Astrocyte of the spinal cord (primary cell): ENCODE measurements around the gene SLC18A3.

ENCODE experiments used
- DNase-seq: peaks from one replicate; pipeline ENCODE4 v3.0.0; 2011; ENCODE audit warnings: low read depth, low spot score
- H3K4me3 ChIP-seq: 2 replicates; pipeline ENCODE4 v1.5.1; 2011; ENCODE audit warnings: low read depth, mild to moderate bottlenecking, low read length, moderate library complexity
- in situ Hi-C: cut with HindIII; loops from 2 replicates; pipeline ENCODE4 v1.10.0; 2017; ENCODE audit warnings: low sequenced_read_pairs
- TF ChIP-seq, protein P1 (sequence below): IDR thresholded peaks from 2 replicates; pipeline ENCODE4 v1.5.1; 2012; ENCODE audit warnings: low read depth, mild to moderate bottlenecking, low read length, inconsistent platforms

Gene SLC18A3

DNA sequence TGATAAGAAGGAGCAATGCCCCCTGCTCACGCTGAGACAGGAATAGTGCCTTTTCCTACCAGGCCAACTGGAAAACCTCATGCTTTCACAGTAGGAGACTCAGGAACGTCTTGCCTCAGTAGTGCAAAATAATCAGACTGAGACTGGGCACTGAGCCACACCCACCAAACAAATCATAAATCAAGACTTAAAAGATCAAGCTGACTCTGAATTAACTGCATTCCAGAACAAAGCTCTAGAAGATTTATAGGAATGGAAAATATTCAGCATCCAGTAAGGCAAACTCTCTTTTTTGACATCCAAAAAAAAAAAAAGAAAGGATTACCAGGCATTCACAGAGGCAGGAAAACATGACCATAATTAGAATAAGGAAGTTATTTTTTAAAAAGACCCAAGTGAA is 30.5 kb upstream of the SLC18A3 start:
- no peak for DNase-seq
- TF ChIP-seq, protein P1, sequence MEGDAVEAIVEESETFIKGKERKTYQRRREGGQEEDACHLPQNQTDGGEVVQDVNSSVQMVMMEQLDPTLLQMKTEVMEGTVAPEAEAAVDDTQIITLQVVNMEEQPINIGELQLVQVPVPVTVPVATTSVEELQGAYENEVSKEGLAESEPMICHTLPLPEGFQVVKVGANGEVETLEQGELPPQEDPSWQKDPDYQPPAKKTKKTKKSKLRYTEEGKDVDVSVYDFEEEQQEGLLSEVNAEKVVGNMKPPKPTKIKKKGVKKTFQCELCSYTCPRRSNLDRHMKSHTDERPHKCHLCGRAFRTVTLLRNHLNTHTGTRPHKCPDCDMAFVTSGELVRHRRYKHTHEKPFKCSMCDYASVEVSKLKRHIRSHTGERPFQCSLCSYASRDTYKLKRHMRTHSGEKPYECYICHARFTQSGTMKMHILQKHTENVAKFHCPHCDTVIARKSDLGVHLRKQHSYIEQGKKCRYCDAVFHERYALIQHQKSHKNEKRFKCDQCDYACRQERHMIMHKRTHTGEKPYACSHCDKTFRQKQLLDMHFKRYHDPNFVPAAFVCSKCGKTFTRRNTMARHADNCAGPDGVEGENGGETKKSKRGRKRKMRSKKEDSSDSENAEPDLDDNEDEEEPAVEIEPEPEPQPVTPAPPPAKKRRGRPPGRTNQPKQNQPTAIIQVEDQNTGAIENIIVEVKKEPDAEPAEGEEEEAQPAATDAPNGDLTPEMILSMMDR, result no peak
- H3K4me3 ChIP-seq, result no peak overlapping the region
- in situ Hi-C loops, result no loop called here

DNA sequence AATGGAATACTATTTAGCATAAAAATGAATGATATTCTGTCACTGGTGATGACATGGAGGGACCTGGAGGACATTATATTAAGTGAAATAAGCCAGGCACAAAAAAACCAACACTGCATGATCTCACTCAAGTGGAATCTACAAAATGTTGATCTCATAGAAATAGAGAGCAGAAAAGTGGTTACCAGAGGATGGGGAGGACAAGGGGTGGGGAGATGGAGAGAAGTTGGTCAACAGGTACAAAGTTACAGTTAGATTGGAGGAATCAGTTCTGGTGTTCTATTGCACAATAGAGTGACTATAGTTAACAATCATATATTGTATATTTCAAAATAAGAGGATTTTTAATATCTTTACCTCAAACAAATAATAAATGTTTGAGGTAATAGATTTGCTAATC is 24.7 kb upstream of the SLC18A3 start:
- H3K4me3 ChIP-seq, result no peak overlapping the region
- TF ChIP-seq, protein P1, result no peak
- in situ Hi-C loops, result no loop called here
- DNase-seq, result no peak

DNA sequence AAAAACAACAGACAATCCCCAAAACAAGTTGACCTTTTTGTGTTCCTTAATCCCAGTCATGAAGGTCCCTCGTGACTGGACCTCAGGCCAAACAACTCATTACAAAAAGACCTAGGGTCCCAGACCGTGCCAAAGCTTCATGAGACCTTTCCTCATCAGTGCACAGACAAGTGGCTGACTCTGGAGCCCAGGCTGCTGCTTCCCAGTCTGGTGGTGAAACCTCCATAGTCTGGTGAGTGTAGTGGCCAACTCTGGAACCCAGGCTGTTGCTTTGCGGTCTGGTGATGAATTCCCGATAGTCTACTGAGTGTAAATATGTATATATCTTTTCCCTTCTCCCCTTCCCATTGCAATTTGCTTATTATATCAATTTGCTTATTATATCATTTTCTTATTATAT is 22.1 kb upstream of the SLC18A3 start:
- no peak for DNase-seq
- no peak overlapping the region for H3K4me3 ChIP-seq
- in situ Hi-C loops, result no loop called here
- TF ChIP-seq, protein P1, result no peak

DNA sequence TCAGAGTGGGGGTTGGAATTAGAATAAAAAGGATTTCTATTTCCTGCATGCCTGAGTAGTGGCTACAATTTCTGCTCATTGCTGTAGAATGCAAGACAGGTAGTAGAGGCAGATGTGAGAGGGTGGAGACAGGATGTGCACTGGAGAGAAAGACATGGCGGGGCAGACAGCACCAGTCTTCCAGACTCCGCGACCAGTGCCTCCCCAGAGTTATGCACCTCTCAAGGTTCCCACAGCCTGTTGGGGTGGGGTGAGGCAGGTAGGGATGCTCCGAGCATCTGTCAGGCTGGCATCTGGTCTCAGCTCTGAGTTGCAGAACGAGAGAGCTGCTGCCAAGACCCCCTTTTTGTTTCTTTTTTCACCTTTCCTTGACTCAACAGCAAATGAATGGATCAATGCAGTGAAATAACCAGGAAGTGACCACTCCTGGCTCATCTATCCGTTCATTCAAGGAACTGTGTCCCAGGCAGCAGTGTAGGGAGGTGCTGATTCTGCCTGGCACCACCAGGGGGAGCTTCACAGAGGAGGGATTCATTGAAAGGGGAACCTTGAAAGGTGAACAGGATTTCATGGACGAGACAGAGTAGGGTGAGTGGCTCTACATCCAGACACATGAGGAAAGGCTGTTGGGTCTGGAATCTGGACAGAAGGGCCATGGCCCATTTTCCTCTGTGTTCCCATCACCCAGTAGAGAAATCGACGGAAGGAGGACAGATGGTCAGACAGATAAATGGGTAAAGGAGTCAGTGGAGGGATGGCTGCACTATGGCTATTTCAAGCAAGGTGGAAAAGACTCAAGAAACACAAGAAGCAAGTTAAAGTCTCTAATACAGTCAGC is 17.2 kb upstream of the SLC18A3 start:
- in situ Hi-C loops, result no loop called here
- TF ChIP-seq, protein P1, result peak; percentile 99
- no peak overlapping the region for H3K4me3 ChIP-seq
- peak; percentile 49 for DNase-seq

DNA sequence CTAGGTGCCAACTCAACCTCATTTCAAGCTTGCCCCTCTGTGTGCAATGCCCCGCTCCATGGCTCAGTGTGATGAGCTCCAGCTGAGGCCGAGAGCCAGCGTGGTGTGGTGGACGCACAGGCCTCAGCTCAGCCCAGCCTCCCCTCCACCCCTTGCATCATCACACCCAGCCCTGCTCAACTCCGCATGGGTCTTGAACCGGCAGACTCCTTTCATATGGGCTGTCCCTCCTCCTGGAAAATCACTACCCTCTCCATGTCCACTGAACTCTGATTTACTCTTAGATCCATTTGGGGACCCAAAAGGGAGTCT is 16.6 kb upstream of the SLC18A3 start:
- no peak overlapping the region for H3K4me3 ChIP-seq
- in situ Hi-C loops, result no loop called here
- TF ChIP-seq, protein P1, result no peak
- no peak for DNase-seq

DNA sequence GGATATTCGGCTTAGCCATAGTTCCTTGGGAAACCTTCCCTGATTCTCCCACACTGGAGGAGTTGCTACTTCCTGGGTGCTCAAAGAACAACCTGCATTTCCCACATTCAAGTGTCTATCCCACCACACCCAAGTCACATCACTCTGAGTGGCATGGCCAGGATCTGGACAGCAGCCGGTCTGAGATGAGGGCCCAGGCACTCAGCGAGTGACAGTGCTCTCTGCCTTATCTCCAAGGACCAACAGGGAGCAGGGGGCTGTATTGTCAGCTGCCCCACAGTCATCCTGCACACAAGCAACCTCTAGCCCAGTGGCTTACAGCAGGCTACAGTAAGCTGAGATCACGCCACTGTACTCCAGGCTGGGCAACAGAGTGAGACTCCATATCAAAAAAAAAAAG is 16.1 kb upstream of the SLC18A3 start:
- TF ChIP-seq, protein P1, result no peak
- H3K4me3 ChIP-seq, result no peak overlapping the region

DNA sequence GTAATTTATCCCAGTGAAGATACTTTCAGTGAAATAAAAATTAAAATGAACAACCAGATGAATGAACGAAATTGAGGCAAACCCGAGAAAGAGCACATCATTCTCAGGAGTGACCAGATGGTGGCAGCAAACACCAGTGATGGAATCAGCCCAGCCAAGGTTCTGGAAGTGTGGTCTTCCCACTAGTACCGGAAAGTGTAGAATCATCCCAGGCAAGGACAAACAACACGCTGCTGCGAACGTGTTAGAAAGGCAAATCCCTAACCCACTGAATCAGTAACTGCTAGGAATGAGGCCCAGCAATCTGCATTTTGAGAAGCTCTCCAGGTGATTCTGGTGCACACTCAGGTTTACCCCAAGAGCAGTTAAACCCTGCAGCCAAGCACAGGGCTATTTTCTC is 15.5 kb upstream of the SLC18A3 start:
- TF ChIP-seq, protein P1, result peak; percentile 77
- in situ Hi-C loops, result no loop called here
- DNase-seq, result peak; percentile 51
- H3K4me3 ChIP-seq, result no peak overlapping the region

More for the DNA sequence above, 16.1 kb upstream of the SLC18A3 start:
- in situ Hi-C loops, result no loop called here
- no peak for DNase-seq
